OCI-LY1 (cell line): ENCODE measurements around the gene ZDHHC14.

Experiments used
- H2AFZ ChIP-seq: fragments of 200-600 bp; sonication (generic), shearing (Covaris generic); 2 replicates; pipeline ENCODE4 v1.6.0; 2014; ENCODE audit warnings: antibody characterized with exemption, mild to moderate bottlenecking, low read length
- H3F3A ChIP-seq: fragments of 200-600 bp; sonication (generic), shearing (Covaris generic); 2 replicates; pipeline ENCODE4 v1.6.0; 2014; ENCODE audit warnings: mild to moderate bottlenecking, antibody characterized with exemption, low read length, moderate library complexity; ENCODE audit not compliant: insufficient read depth
- H3K27ac ChIP-seq: fragments of 200-600 bp; sonication (generic); 2 replicates; pipeline ENCODE4 v1.5.1; 2014; ENCODE audit warnings: low read length, mixed run types, mild to moderate bottlenecking, low read depth; ENCODE audit not compliant: poor library complexity, severe bottlenecking
- H3K27me3 ChIP-seq: fragments of 200-600 bp; sonication (generic); 2 replicates; pipeline ENCODE4 v1.6.0; 2014; ENCODE audit warnings: antibody characterized with exemption, mild to moderate bottlenecking, low read length, moderate library complexity; ENCODE audit not compliant: insufficient read depth
- H3K36me3 ChIP-seq: fragments of 200-600 bp; sonication (generic); 2 replicates; pipeline ENCODE4 v1.6.1; 2014; ENCODE audit warnings: mild to moderate bottlenecking, antibody characterized with exemption, low read length, moderate library complexity, mixed read lengths; ENCODE audit not compliant: insufficient read depth
- H3K4me1 ChIP-seq: fragments of 200-600 bp; sonication (generic); 2 replicates; pipeline ENCODE4 v1.5.1; 2014; ENCODE audit warnings: mild to moderate bottlenecking, low read length, moderate library complexity; ENCODE audit not compliant: insufficient read depth, severe bottlenecking
- H3K4me2 ChIP-seq: fragments of 200-600 bp; sonication (generic), shearing (Covaris generic); 2 replicates; pipeline ENCODE4 v1.6.1; 2014; ENCODE audit warnings: low read length
- H3K4me3 ChIP-seq: fragments of 200-600 bp; sonication (generic); 2 replicates; pipeline ENCODE4 v1.5.1; 2014; ENCODE audit warnings: low read length, low read depth, mild to moderate bottlenecking, mixed read lengths; ENCODE audit not compliant: poor library complexity, severe bottlenecking
- H3K79me2 ChIP-seq: fragments of 200-600 bp; shearing (Covaris generic); 2 replicates; pipeline ENCODE4 v1.6.1; 2016; ENCODE audit warnings: mixed run types, low read length, mixed read lengths; ENCODE audit not compliant: insufficient read depth
- H3K9ac ChIP-seq: fragments of 200-600 bp; sonication (generic), shearing (Covaris generic); 2 replicates; pipeline ENCODE4 v1.6.1; 2014; ENCODE audit warnings: mild to moderate bottlenecking, low read length, mixed read lengths
- H3K9me2 ChIP-seq: fragments of 200-600 bp; sonication (generic), shearing (Covaris generic); 2 replicates; pipeline ENCODE4 v1.6.1; 2014; ENCODE audit warnings: low read depth, mild to moderate bottlenecking, low read length, mixed read lengths
- H3K9me3 ChIP-seq: fragments of 200-600 bp; shearing (Covaris generic); 2 replicates; pipeline ENCODE4 v1.6.1; 2014; ENCODE audit warnings: low read length, mixed read lengths
- H4K20me1 ChIP-seq: fragments of 200-600 bp; sonication (generic), shearing (Covaris generic); 2 replicates; pipeline ENCODE4 v1.6.0; 2016; ENCODE audit warnings: mild to moderate bottlenecking, low read length; ENCODE audit not compliant: insufficient read depth
- CTCF ChIP-seq: fragments of 200-600 bp; sonication (generic), shearing (Covaris generic); IDR thresholded peaks from 2 replicates; pipeline ENCODE4 v1.5.1; 2017; ENCODE audit warnings: mild to moderate bottlenecking, antibody characterized with exemption, low read length, moderate library complexity, mixed read lengths
- EZH2 ChIP-seq: fragments of 200-600 bp; sonication (generic), shearing (Covaris generic); IDR thresholded peaks from 2 replicates; pipeline ENCODE4 v1.8.0; 2017; ENCODE audit warnings: borderline replicate concordance, mixed run types, mild to moderate bottlenecking, antibody characterized with exemption, low read length, moderate library complexity, mixed read lengths

Gene ZDHHC14

GRCh38 chr6:157659536-157660271 lies 278.7 kb downstream of the ZDHHC14 start:
- Histone ChIP-seq H3K9me2 (no peaks in the 10 kb centered on the region), H3K27me3 (no peaks in the 10 kb centered on the region), H3K4me3 (no peak overlapping the region), H3F3A (no peaks in the 10 kb centered on the region), H4K20me1 (no peaks in the 10 kb centered on the region), H3K36me3 (no peaks in the 10 kb centered on the region), H3K4me1 (no peaks in the 10 kb centered on the region), H3K4me2 (no peak overlapping the region), H2AFZ (no peak overlapping the region), H3K27ac (no peak overlapping the region), H3K79me2 (no peaks in the 10 kb centered on the region), H3K9ac (no peak overlapping the region), H3K9me3 (no peaks in the 10 kb centered on the region)
- TF ChIP-seq EZH2, result no peak
- TF ChIP-seq CTCF, result no peak

GRCh38 chr6:157660414-157660813 lies 279.4 kb downstream of the ZDHHC14 start:
- no peak overlapping the region for H3K27ac ChIP-seq
- H3K9me3 ChIP-seq, result no peaks in the 10 kb centered on the region
- H4K20me1 ChIP-seq, result no peaks in the 10 kb centered on the region
- H2AFZ ChIP-seq, result no peak overlapping the region
- no peaks in the 10 kb centered on the region for H3F3A ChIP-seq
- H3K4me1 ChIP-seq, result no peaks in the 10 kb centered on the region
- H3K79me2 ChIP-seq, result no peaks in the 10 kb centered on the region
- no peaks in the 10 kb centered on the region for H3K9me2 ChIP-seq
- H3K9ac ChIP-seq, result no peak overlapping the region
- TF ChIP-seq EZH2, result no peak
- TF ChIP-seq CTCF, result no peak
- H3K36me3 ChIP-seq, result no peaks in the 10 kb centered on the region
- no peak overlapping the region for H3K4me3 ChIP-seq
- no peak overlapping the region for H3K4me2 ChIP-seq
- H3K27me3 ChIP-seq, result no peaks in the 10 kb centered on the region

GRCh38 chr6:157661652-157662051 lies 280.7 kb downstream of the ZDHHC14 start:
- H4K20me1 ChIP-seq, result no peaks in the 10 kb centered on the region
- H3K4me1 ChIP-seq, result no peaks in the 10 kb centered on the region
- H3K9me3 ChIP-seq, result no peaks in the 10 kb centered on the region
- no peaks in the 10 kb centered on the region for H3K27me3 ChIP-seq
- no peak overlapping the region for H2AFZ ChIP-seq
- H3K36me3 ChIP-seq, result no peaks in the 10 kb centered on the region
- H3F3A ChIP-seq, result no peaks in the 10 kb centered on the region
- H3K79me2 ChIP-seq, result no peaks in the 10 kb centered on the region
- H3K9ac ChIP-seq, result no peak overlapping the region
- no peaks in the 10 kb centered on the region for H3K9me2 ChIP-seq
- H3K27ac ChIP-seq, result no peak overlapping the region
- no peak for TF ChIP-seq CTCF
- no peak for TF ChIP-seq EZH2
- no peak overlapping the region for H3K4me2 ChIP-seq
- H3K4me3 ChIP-seq, result no peak overlapping the region
